Measurements from ENCODE around the gene TRAIP.
A peak's percentile ranks its signal among the peaks of the same experiment; 100 is the strongest.
"Not testable (repeated sequence)": the region's sequence is repeated elsewhere in the genome, so short reads cannot be mapped to it uniquely, and the experiment has no call there.

The TRAIP gene, protein sequence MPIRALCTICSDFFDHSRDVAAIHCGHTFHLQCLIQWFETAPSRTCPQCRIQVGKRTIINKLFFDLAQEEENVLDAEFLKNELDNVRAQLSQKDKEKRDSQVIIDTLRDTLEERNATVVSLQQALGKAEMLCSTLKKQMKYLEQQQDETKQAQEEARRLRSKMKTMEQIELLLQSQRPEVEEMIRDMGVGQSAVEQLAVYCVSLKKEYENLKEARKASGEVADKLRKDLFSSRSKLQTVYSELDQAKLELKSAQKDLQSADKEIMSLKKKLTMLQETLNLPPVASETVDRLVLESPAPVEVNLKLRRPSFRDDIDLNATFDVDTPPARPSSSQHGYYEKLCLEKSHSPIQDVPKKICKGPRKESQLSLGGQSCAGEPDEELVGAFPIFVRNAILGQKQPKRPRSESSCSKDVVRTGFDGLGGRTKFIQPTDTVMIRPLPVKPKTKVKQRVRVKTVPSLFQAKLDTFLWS

DNA sequence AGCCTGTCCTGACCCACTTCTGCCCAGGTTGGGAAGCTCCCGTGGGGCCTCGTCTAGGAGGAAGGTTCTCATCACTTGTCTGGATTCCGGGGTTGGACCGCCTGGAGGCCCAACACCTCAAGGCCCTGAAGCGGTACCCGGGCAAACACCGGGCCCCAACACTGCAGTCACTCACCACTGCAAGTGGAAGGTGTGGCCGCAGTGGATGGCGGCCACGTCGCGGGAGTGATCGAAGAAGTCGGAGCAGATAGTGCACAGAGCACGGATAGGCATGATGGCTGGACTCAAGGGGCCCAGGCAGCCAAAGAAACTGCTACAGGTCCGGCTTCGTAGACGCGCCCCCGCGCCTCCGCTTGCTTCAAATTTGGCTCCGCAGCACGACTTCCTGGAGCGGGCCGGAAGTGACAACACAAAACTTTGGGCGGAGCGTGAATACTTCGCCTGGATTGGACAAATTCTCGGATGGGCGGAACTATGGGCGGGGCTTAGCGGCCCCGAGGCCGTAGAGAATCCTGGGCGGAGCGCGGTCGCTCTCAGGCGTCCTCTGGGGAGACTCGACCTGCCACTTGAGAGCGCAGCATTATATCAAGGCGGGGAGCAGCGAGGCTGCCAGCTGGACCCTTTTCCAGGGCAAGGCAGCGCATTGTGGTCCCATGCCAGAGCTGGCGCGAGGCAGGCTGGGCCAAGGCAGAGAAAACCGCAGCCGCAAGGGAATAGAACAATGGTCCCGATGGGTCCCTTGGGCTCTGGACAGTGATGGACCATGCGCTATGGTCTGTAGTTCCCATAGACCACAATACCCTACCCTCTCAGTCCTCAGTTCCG lies at the start of gene TRAIP:
Gene TRAIP, minus strand, starts transcription at position 384 of the 825 bp plus-strand sequence. Its CDS starts 111 bp downstream, at position 273.
- Histone ChIP-seq H3K4me1 (ENCODE audit: insufficient read depth, low read length, poor library complexity, severe bottlenecking) (peaks cover 17% of the 10 kb centered on the region), H3K9me3 (ENCODE audit: insufficient read depth, low read depth, low read length) (no peaks in the 10 kb centered on the region), H3F3A (ENCODE audit: low read depth) (no peaks in the 10 kb centered on the region), H3K9me2 (replicated peaks; ENCODE audit: low read depth, low read length) (no peaks in the 10 kb centered on the region), H4K20me1 (ENCODE audit: insufficient read depth, low read length, poor library complexity, severe bottlenecking) (no peaks in the 10 kb centered on the region), H3K27me3 (ENCODE audit: insufficient read depth, low read length, poor library complexity, severe bottlenecking) (no peaks in the 10 kb centered on the region), H2AFZ (ENCODE audit: low read length) (peak within 1 kb of the TSS; percentile 92), H3K36me3 (ENCODE audit: insufficient read depth, low read length) (no peaks in the 10 kb centered on the region), H3K4me3 (ENCODE audit: low read length, poor library complexity, severe bottlenecking) (peak within 1 kb of the TSS; percentile 89), H3K9ac (ENCODE audit: low read depth, low read length, poor library complexity, severe bottlenecking) (peak within 1 kb of the TSS; percentile 80), H3K4me2 (ENCODE audit: low read depth, low read length, poor library complexity, severe bottlenecking) (peak within 1 kb of the TSS; percentile 84), H3K79me2 (ENCODE audit: insufficient read depth, low read length) (peaks cover 31% of the 10 kb centered on the region)
- TF ChIP-seq, protein P1, sequence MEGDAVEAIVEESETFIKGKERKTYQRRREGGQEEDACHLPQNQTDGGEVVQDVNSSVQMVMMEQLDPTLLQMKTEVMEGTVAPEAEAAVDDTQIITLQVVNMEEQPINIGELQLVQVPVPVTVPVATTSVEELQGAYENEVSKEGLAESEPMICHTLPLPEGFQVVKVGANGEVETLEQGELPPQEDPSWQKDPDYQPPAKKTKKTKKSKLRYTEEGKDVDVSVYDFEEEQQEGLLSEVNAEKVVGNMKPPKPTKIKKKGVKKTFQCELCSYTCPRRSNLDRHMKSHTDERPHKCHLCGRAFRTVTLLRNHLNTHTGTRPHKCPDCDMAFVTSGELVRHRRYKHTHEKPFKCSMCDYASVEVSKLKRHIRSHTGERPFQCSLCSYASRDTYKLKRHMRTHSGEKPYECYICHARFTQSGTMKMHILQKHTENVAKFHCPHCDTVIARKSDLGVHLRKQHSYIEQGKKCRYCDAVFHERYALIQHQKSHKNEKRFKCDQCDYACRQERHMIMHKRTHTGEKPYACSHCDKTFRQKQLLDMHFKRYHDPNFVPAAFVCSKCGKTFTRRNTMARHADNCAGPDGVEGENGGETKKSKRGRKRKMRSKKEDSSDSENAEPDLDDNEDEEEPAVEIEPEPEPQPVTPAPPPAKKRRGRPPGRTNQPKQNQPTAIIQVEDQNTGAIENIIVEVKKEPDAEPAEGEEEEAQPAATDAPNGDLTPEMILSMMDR (conservative IDR thresholded peaks at IDR 0.05; ENCODE audit: low read length) = no peak
- no peak for TF ChIP-seq EZH2phosphoT487 (IDR thresholded peaks at IDR 0.05; ENCODE audit: borderline replicate concordance)

DNA sequence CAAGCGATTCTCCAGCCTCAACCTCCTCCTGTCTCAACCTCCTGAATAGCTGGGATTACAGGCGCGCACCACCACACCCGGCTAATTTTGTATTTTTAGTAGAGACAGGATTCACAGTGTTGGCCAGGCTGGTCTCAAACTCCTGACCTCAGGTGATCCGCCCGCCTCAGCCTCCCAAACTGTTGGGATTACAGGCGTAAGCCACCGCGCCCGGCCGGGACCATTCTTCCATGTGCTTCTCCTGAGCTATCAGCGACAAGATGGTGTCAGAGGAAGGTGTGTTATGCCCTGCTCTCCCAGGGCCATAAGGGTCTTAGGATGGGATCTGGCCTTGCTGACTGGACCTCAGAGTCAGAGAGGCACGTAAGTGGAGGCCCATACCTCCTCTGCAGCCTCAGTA lies 48.1 kb upstream of the TRAIP start:
- not testable (repeated sequence) for H3K9me2 ChIP-seq (replicated peaks; ENCODE audit: low read depth, low read length); H3K36me3 ChIP-seq (ENCODE audit: insufficient read depth, low read length); H2AFZ ChIP-seq (ENCODE audit: low read length); H3K27me3 ChIP-seq (ENCODE audit: insufficient read depth, low read length, poor library complexity, severe bottlenecking); H3K9me3 ChIP-seq (ENCODE audit: insufficient read depth, low read depth, low read length); H3F3A ChIP-seq (ENCODE audit: low read depth); H3K79me2 ChIP-seq (ENCODE audit: insufficient read depth, low read length); H4K20me1 ChIP-seq (ENCODE audit: insufficient read depth, low read length, poor library complexity, severe bottlenecking); H3K4me1 ChIP-seq (ENCODE audit: insufficient read depth, low read length, poor library complexity, severe bottlenecking)
- peak overlapping the region; percentile 63 for H3K9ac ChIP-seq (ENCODE audit: low read depth, low read length, poor library complexity, severe bottlenecking)
- H3K4me3 ChIP-seq (ENCODE audit: low read length, poor library complexity, severe bottlenecking) = peak overlapping the region; percentile 66
- H3K4me2 ChIP-seq (ENCODE audit: low read depth, low read length, poor library complexity, severe bottlenecking) = peak overlapping the region; percentile 62

DNA sequence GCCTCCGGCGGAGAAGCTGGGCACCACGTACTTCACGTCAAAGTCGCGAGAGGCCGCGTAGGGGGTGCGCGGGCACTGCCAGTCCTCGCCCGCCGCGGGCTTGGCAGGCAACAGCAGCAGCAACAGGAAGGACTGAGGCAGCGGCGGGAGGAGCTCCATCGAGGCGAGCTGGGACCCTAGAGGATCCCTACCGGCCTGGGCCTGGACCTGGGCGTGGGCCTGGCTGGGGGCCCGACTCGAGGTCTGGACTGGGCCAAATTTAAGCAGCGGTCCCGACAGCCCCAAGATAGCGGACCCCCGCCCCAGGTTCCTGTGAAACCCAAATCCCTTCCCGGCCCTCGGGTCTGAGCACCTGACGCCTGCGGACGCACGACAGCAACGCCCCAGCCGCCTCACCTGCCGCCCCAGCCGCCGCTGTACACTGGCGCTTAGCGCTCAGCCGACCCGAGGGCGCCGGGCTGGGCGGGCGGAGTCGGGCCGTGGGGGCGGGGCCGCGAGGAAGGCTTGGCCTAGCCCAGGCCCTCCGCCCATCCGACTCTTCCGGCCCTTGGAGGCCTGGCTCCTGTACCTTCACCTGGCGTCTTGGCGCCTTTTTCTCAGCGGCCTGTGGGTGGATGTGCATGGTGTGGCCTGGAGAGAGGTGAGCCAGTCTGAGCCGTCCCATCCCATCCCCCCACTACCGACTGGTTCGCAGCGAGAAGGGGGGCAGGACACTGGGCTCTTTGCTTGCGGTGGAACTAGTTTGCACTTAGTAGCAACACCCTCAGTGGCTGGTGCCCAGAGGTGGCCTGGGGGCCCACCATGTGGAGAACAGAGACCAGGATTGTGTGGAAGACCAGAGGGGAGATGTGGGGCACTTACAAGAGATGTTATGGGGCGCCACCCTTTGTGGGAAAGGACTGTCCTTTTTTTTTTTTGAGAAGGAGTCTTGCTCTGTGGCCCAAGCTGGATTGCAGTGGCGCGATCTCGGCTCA lies 47.4 kb upstream of the TRAIP start, which contains the start of gene MST1R:
Gene MST1R, minus strand, starts transcription at position 423 of the 974 bp plus-strand sequence. Its CDS starts 264 bp downstream, at position 159.
- Histone ChIP-seq H3K27me3 (ENCODE audit: insufficient read depth, low read length, poor library complexity, severe bottlenecking) (no peaks in the 10 kb centered on the region), H3F3A (ENCODE audit: low read depth) (no peaks in the 10 kb centered on the region), H4K20me1 (ENCODE audit: insufficient read depth, low read length, poor library complexity, severe bottlenecking) (no peaks in the 10 kb centered on the region), H3K9me2 (replicated peaks; ENCODE audit: low read depth, low read length) (no peaks in the 10 kb centered on the region), H3K9ac (ENCODE audit: low read depth, low read length, poor library complexity, severe bottlenecking) (peak within 1 kb of the TSS; percentile 63), H3K36me3 (ENCODE audit: insufficient read depth, low read length) (no peaks in the 10 kb centered on the region), H3K4me2 (ENCODE audit: low read depth, low read length, poor library complexity, severe bottlenecking) (peak within 1 kb of the TSS; percentile 62), H3K4me3 (ENCODE audit: low read length, poor library complexity, severe bottlenecking) (peak within 1 kb of the TSS; percentile 66), H3K4me1 (ENCODE audit: insufficient read depth, low read length, poor library complexity, severe bottlenecking) (peaks cover 6% of the 10 kb centered on the region), H3K9me3 (ENCODE audit: insufficient read depth, low read depth, low read length) (no peaks in the 10 kb centered on the region), H2AFZ (ENCODE audit: low read length) (peak within 1 kb of the TSS; percentile 40; the same call in 1 of the 2 replicates), H3K79me2 (ENCODE audit: insufficient read depth, low read length) (no peaks in the 10 kb centered on the region)
- no peak for TF ChIP-seq EZH2phosphoT487 (IDR thresholded peaks at IDR 0.05; ENCODE audit: borderline replicate concordance)
- TF ChIP-seq, protein P1 (conservative IDR thresholded peaks at IDR 0.05; ENCODE audit: low read length) = no peak
